ENCODE data around the gene EVC2.
"Not testable (repeated sequence)": the region's sequence is repeated elsewhere in the genome, so short reads cannot be mapped to it uniquely, and the experiment has no call there.

Gene EVC2

GRCh38 chr4:5631352-5632065, 76.8 kb downstream of the EVC2 start:
- no peak for DNase-seq (ENCODE audit: low read depth, low spot score)

- no peak for DNase-seq (ENCODE audit: low read depth, low spot score)
These were observed 77.6 kb downstream of the EVC2 start for GRCh38 chr4:5630762-5631161.

- DNase-seq (ENCODE audit: low read depth, low spot score): no peak
These were observed 78.8 kb downstream of the EVC2 start for GRCh38 chr4:5629542-5629941.

GRCh38 chr4:5626913-5627312, 81.4 kb downstream of the EVC2 start:
- DNase-seq (ENCODE audit: low read depth, low spot score): no peak

GRCh38 chr4:5622596-5622995, 85.8 kb downstream of the EVC2 start:
- no peak for DNase-seq (ENCODE audit: low read depth, low spot score)

GRCh38 chr4:5619913-5620625, 88.3 kb downstream of the EVC2 start:
- no peak for DNase-seq (ENCODE audit: low read depth, low spot score)

- DNase-seq (ENCODE audit: low read depth, low spot score): no peak
These were observed 90.1 kb downstream of the EVC2 start for GRCh38 chr4:5618051-5618960.

GRCh38 chr4:5616331-5616950, 91.9 kb downstream of the EVC2 start:
- no peak for DNase-seq (ENCODE audit: low read depth, low spot score)

- no peak for DNase-seq (ENCODE audit: low read depth, low spot score)
These were observed 92.8 kb downstream of the EVC2 start for GRCh38 chr4:5615496-5616075.

GRCh38 chr4:5611750-5612149, 96.6 kb downstream of the EVC2 start:
- no peak for DNase-seq (ENCODE audit: low read depth, low spot score)

- no peak for DNase-seq (ENCODE audit: low read depth, low spot score)
These were observed 98.9 kb downstream of the EVC2 start for GRCh38 chr4:5609306-5610007.

- DNase-seq (ENCODE audit: low read depth, low spot score): not testable (repeated sequence)
These were observed 114.5 kb downstream of the EVC2 start for GRCh38 chr4:5593828-5594227.

GRCh38 chr4:5592272-5592671, 116.1 kb downstream of the EVC2 start:
- DNase-seq (ENCODE audit: low read depth, low spot score): no peak

- DNase-seq (ENCODE audit: low read depth, low spot score): no peak
These were observed 118.9 kb downstream of the EVC2 start for GRCh38 chr4:5589495-5589894.

GRCh38 chr4:5588046-5588445, 120.3 kb downstream of the EVC2 start:
- no peak for DNase-seq (ENCODE audit: low read depth, low spot score)

GRCh38 chr4:5575941-5576340, 132.4 kb downstream of the EVC2 start:
- no peak for DNase-seq (ENCODE audit: low read depth, low spot score)

GRCh38 chr4:5574386-5574785, 134.0 kb downstream of the EVC2 start:
- no peak for DNase-seq (ENCODE audit: low read depth, low spot score)

GRCh38 chr4:5573965-5574364, 134.4 kb downstream of the EVC2 start:
- DNase-seq (ENCODE audit: low read depth, low spot score): no peak

GRCh38 chr4:5572751-5573150, 135.6 kb downstream of the EVC2 start:
- no peak for DNase-seq (ENCODE audit: low read depth, low spot score)

GRCh38 chr4:5572114-5572513, 136.2 kb downstream of the EVC2 start:
- DNase-seq (ENCODE audit: low read depth, low spot score): no peak

GRCh38 chr4:5571646-5572045, 136.7 kb downstream of the EVC2 start:
- no peak for DNase-seq (ENCODE audit: low read depth, low spot score)

Data from iPS DF 19.7 (cell line).